ENCODE measurements around the gene SLAIN1.

GRCh38 chr13:77752512-77753069 is 55.1 kb downstream of the SLAIN1 start:
- TF ChIP-seq MXI1 (IDR thresholded peaks at IDR 0.05; ENCODE audit: borderline replicate concordance, low read depth, low read length) (no peak), CTCF (conservative IDR thresholded peaks at IDR 0.05; ENCODE audit: low read depth, low read length) (no peak), POLR2A (IDR thresholded peaks at IDR 0.05; ENCODE audit: low read depth, low read length) (no peak), BHLHE40 (IDR thresholded peaks at IDR 0.05; ENCODE audit: low read depth, low read length) (no peak), SMC3 (IDR thresholded peaks at IDR 0.05; ENCODE audit: low read depth, low read length) (no peak), MAFK (IDR thresholded peaks at IDR 0.05; ENCODE audit: low read depth, low read length) (no peak)
